ENCODE data around the gene STOML1. TPM values are rescaled to one million over a fixed set of nuclear protein-coding genes. Genes with fewer than 3 reads are reported as not detected.
"Not testable (repeated sequence)": the region's sequence is repeated elsewhere in the genome, so short reads cannot be mapped to it uniquely, and the experiment has no call there.

The STOML1 gene
- total RNA-seq, 1 experiment from 2014 or later, result 19.9 TPM

DNA sequence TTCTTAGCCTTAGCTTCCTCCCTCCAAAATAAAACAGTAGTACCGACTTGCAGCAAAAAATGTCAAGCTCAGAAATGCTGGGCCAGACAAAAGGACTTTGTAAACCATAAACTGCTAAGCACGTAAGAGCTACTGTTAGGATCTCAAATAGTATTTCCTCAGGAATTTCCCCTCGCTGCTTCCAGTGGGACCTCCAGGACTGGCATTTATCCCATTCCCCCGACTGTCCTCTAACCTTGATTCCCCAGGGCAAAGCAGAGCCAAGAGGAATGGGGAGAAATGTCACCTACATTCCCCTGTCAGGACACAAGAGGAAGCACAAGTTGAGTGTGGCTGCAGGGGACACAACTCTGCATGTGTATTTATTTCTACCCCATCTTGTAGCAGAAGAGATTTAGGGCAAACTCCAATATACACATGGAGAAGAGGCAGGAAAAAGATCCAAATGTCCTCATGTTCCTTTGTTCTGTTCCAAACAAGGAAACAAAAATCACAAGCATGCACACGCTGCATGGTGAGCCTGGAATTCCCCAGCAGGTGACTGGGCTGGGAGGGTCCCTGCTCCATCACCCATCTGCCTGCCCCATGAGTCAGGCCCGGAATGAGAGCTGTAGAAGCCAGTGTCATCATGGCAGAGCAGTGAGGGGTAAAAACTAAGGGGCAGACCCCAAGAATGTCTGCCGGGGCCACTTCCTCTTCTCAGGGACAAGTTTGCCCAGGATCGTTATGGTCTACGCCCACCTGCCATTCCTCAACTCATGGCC is 4.2 kb downstream of the STOML1 start:
- peak; percentile 64 for DNase-seq (ENCODE audit: low read depth)

- DNase-seq (ENCODE audit: low read depth), result no peak
Observed at GRCh38 chr15:73987250-73987649, 4.8 kb downstream of the STOML1 start.

GRCh38 chr15:73986776-73987056 is 5.4 kb downstream of the STOML1 start:
- no peak for DNase-seq (ENCODE audit: low read depth)

GRCh38 chr15:73986055-73986775 is 5.9 kb downstream of the STOML1 start:
- no peak for DNase-seq (ENCODE audit: low read depth)

GRCh38 chr15:73985101-73985873 is 6.8 kb downstream of the STOML1 start:
- peak; percentile 48 for DNase-seq (ENCODE audit: low read depth)

DNA sequence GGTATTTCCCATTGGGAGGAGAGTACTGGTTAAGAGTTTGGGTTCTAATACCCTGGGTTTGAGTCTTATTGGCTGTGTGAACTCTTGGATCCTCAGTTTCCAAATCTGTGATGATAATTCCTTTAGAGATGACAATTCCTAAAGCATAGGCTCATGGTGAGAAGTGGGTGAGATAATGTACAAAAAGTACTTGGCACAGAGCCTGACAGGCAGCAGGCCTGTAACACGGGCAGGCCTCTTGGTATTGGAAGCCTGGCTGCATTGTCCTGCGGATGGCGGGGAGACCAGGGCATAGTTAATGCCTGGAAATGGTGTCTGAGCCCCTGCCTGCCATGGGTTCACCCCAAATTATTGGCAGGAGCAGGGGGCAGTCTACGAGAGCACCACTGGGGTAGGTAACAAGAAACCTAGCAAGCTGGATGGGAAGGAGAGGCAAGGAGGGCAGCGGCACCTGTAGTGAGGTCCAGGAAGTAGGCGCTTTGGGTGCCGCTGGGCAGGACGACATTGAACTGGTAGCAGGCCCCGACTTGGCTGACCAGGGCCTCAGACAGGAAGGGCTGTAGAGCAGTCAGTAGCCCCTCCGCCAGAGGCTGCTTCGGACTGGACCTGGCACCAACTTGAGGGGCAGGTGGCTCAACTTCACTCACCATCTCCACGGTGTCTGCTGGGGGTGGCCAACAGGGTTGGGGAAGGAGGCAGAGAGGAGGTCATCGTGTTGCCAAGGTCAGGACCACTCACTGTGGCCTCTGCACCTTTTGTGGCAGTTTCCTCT is 7.7 kb downstream of the STOML1 start:
- DNase-seq (ENCODE audit: low read depth), result no peak

DNA sequence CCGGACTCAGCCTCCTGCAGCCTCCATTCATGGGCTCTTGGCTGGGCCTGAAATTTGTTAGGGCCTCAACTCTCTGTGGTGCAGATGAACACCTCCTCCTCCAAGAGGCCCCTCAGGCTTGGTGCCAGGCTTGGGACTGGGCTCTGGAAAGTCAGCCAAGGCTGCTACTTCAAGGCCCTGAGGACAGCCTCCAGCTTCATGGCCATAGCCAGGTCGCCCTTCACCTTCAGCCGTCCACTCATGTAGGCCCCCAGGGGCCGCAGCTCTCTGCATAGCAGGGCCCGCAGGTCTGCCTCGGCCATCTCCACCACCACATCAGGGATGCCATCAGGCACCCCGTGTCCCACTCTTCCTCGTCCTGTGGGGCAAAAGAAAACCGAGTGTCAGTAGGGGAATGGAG is 8.3 kb downstream of the STOML1 start:
- DNase-seq (ENCODE audit: low read depth), result no peak

DNA sequence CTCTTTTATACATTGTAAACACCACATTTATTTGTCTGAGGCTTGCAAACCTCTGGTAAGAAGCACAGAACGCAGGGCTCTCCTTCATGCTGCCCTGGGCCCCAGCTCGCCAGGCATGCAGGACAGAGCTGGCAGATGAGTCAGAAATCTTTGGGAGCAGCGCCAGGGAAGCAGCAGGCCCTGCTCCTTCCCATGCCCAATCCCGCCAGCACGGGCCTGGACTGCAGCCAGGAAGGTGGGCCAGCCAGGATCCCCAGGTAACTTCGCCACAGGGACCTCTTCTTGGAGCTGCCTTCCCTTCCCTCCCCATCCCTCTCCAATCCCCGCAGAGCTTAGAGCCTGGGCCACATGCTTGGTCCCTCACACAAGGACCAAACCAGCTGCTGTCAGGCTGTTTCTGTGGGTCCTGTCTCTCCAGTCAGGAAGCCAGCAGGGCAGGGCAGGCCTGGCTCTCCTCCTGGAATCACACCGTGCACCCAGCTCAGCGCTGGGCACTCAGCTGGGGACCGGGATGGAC is 8.8 kb downstream of the STOML1 start:
- peak; percentile 90 for DNase-seq (ENCODE audit: low read depth)

GRCh38 chr15:73982222-73982962 is 9.7 kb downstream of the STOML1 start:
- peak; percentile 96 for DNase-seq (ENCODE audit: low read depth)

DNA sequence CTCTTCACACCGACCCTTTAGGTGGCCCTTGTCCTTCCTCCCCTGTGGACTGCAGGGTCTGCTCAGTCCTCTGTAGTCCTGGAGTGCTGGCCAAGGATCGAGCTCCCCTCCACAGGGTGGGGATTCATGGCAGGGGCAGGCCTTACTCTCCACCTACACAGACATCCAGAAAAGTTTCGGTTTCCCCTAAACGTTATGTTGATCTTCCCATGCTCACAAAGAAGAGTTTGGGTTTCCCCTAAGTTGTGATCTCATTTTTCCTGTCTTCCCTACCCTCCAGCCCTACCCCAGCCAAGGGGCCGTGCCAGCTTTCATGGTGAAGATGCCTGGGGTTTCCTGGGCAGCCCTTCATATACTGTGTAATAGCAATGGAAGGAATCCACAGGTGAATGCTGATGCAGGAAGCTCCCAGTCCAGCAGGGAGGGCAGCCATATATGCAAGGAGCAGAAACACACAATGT is 10.3 kb downstream of the STOML1 start:
- DNase-seq (ENCODE audit: low read depth), result peak; percentile 71

DNA sequence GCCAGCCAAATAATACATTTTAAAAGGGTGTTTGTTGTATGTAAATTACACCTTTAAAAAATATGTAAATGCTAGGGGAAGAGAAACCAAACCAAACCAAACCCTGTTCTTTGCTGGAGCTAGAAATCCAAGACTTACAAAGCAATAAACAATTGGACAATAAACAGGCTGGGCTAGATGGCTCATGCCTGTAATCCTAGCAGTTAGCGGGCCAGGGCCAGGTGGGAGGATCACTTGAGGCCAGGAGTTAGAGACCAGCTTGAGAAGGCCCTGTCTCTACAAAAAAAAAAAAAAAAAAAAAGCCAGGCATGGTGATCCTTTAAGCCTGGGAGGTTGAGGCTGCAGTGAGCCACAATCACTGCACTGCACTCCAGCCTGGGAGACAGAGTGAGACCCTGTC is 12.5 kb downstream of the STOML1 start:
- DNase-seq (ENCODE audit: low read depth), result no peak

DNA sequence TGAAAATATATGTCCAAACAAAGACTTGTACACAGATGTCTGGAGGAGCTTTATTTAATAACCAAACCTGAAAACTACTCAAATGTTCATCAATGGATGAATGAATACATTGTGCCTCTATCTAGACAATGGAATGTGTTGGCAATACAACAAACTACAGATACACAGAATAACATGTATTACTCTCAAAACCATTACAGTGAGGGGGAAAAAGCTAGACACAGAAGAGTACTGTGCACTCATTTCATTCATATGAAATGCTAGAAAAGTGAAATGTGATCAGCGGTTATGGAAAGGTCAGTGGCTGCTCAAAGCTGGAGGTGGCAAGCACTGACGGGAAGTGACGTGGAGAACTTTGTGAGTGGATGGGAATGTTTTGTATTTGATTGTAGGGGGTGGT is 13.2 kb downstream of the STOML1 start:
- DNase-seq (ENCODE audit: low read depth), result no peak

- DNase-seq (ENCODE audit: low read depth), result peak; percentile 46
Observed at GRCh38 chr15:73975440-73976125, 16.5 kb downstream of the STOML1 start.

GRCh38 chr15:73973683-73974200 is 18.4 kb downstream of the STOML1 start:
- DNase-seq (ENCODE audit: low read depth), result not testable (repeated sequence)

GRCh38 chr15:73972984-73973682 is 19.0 kb downstream of the STOML1 start:
- peak; percentile 80 for DNase-seq (ENCODE audit: low read depth)

GRCh38 chr15:73969151-73969759 is 22.8 kb downstream of the STOML1 start:
- DNase-seq (ENCODE audit: low read depth), result no peak

DNA sequence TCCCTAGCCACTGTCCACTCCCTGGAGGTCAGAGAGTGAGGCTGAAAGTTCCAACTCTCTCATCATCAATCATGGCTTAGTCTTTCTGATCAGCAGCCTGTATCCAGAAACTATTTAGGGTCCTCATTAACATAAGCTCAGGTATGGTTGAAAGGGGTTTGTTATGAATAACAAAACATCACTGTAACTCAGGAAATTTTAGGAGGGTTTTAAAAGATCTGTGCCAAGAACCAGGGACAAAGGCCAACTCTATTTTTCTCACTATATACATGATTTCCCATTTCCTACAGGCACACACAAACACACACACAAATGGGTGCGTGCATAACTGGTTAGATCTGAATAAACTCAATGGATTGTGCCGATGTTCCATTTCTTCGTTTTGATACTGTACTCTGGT is 23.6 kb downstream of the STOML1 start:
- no peak for DNase-seq (ENCODE audit: low read depth)

- peak; percentile 70 for DNase-seq (ENCODE audit: low read depth)
Observed at GRCh38 chr15:73965758-73966113, 26.4 kb downstream of the STOML1 start.
